ENCODE results near the gene PARVA.

DNA sequence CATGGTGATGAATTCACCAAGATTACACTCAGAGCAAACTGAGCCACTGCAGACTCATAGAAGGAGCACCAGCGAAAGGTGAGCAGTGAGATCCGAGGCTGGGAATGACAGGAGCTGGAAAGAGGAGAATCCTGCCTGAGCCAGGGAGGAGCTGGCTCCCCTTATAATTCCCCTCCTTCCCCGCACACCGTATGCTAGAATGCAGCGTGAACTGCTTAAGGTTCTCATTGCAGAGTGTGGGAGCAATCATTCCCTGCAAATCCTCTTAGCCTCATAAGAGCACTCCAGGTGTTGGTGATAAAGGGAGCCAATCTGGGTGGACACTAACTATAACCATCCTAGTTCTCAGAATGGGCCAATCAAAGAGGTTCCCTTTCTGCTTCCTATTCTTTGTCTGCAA is 169.3 kb downstream of the PARVA start:
- TF ChIP-seq, protein P1, sequence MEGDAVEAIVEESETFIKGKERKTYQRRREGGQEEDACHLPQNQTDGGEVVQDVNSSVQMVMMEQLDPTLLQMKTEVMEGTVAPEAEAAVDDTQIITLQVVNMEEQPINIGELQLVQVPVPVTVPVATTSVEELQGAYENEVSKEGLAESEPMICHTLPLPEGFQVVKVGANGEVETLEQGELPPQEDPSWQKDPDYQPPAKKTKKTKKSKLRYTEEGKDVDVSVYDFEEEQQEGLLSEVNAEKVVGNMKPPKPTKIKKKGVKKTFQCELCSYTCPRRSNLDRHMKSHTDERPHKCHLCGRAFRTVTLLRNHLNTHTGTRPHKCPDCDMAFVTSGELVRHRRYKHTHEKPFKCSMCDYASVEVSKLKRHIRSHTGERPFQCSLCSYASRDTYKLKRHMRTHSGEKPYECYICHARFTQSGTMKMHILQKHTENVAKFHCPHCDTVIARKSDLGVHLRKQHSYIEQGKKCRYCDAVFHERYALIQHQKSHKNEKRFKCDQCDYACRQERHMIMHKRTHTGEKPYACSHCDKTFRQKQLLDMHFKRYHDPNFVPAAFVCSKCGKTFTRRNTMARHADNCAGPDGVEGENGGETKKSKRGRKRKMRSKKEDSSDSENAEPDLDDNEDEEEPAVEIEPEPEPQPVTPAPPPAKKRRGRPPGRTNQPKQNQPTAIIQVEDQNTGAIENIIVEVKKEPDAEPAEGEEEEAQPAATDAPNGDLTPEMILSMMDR (IDR thresholded peaks at IDR 0.05), result no peak
- TF ChIP-seq POLR2A (IDR thresholded peaks at IDR 0.05), result no peak
- TF ChIP-seq POLR2AphosphoS5 (IDR thresholded peaks at IDR 0.05), result no peak

Measured in stomach (tissue), 4 donors.